DOHH2 (cell line): Measurements from ENCODE around the gene INSRR.

Experiments
- EZH2phosphoT487 ChIP-seq: fragments of 200-600 bp; sonication (generic); IDR thresholded peaks from 2 replicates; pipeline ENCODE4 v1.6.1; 2017; ENCODE audit warnings: borderline replicate concordance, mild to moderate bottlenecking, antibody characterized with exemption, low read length, moderate library complexity, mixed read lengths
- TF ChIP-seq, protein P1 (sequence below): fragments of 200-600 bp; sonication (generic); IDR thresholded peaks from one replicate; pipeline ENCODE4 v1.5.1; 2014; ENCODE audit warnings: antibody characterized with exemption, mild to moderate bottlenecking, low read depth, low read length; ENCODE audit not compliant: poor library complexity, severe bottlenecking

DNA sequence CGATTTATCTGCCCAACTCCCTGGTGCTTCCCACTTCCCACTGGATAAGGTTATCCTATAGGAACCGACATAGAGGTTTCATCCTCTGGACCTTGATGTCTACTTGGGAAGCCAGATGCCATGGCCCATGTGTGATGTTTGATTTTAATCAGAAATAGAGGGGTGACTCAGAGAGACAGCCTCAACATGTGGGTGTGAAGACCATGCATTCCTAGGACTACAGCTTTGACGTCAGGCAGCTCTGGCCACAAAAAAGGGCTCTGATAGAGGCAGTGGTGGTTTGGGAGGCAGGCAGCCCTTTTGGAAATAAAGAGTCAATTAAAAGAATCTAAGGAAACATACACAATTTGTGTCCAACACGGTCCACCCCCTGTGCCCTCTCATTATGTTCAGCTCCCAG lies 37.1 kb downstream of the INSRR start:
- TF ChIP-seq, protein P1, sequence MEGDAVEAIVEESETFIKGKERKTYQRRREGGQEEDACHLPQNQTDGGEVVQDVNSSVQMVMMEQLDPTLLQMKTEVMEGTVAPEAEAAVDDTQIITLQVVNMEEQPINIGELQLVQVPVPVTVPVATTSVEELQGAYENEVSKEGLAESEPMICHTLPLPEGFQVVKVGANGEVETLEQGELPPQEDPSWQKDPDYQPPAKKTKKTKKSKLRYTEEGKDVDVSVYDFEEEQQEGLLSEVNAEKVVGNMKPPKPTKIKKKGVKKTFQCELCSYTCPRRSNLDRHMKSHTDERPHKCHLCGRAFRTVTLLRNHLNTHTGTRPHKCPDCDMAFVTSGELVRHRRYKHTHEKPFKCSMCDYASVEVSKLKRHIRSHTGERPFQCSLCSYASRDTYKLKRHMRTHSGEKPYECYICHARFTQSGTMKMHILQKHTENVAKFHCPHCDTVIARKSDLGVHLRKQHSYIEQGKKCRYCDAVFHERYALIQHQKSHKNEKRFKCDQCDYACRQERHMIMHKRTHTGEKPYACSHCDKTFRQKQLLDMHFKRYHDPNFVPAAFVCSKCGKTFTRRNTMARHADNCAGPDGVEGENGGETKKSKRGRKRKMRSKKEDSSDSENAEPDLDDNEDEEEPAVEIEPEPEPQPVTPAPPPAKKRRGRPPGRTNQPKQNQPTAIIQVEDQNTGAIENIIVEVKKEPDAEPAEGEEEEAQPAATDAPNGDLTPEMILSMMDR: no peak
- TF ChIP-seq EZH2phosphoT487: no peak
